ENCODE measurements around the gene ZFC3H1. TPM values are rescaled to one million over a fixed set of nuclear protein-coding genes. Genes with fewer than 3 reads are reported as not detected.

The ZFC3H1 gene
- total and polyA plus RNA-seq, 9 of the 15 experiments (the other 6 are each of a cell fraction or from before 2014, with no cell fraction given): 14.8 to 80.5 (median 22.1) TPM

DNA sequence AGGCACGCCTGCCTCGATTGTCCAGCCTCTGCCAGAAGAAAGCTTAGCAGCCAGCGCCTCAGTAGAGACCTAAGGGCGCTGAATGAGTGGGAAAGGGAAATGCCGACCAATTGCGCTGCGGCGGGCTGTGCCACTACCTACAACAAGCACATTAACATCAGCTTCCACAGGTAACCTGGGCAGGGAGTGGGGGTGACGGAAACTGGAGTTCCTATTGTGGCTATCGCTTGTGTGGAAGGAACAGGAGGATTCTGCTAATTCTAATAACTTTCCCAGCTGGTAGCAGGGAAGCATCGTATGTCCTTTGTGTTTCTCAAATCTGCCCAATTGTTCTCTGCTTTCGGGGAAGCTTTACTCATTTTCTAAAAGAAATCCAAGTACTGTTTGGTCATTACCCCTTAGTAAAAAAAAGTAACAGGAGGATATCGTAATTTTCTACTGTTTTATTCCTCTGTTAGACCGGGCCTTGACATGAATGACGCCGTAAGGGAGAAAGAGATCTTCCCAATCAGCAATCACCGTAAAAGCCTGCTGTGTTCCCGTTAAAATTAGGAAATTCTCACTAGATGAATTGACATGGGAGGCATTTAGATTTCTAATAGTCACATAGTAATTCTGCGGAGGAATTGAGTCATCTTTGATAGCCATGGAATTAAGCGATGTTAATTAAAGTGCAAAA, 902 bp upstream of the ZFC3H1 start (continued):
- TF ChIP-seq, protein P1, sequence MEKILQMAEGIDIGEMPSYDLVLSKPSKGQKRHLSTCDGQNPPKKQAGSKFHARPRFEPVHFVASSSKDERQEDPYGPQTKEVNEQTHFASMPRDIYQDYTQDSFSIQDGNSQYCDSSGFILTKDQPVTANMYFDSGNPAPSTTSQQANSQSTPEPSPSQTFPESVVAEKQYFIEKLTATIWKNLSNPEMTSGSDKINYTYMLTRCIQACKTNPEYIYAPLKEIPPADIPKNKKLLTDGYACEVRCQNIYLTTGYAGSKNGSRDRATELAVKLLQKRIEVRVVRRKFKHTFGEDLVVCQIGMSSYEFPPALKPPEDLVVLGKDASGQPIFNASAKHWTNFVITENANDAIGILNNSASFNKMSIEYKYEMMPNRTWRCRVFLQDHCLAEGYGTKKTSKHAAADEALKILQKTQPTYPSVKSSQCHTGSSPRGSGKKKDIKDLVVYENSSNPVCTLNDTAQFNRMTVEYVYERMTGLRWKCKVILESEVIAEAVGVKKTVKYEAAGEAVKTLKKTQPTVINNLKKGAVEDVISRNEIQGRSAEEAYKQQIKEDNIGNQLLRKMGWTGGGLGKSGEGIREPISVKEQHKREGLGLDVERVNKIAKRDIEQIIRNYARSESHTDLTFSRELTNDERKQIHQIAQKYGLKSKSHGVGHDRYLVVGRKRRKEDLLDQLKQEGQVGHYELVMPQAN (IDR thresholded peaks at IDR 0.05; ENCODE audit: borderline replicate concordance): 0 out of 2 replicates have a peak, but pooled peaks have one; percentile 64
- TF ChIP-seq MTA3 (IDR thresholded peaks at IDR 0.05; ENCODE audit: borderline replicate concordance) (0 out of 2 replicates have a peak, but pooled peaks have one; percentile 61), RBM14 (IDR thresholded peaks at IDR 0.05; ENCODE audit: borderline replicate concordance, insufficient read depth, low read depth, low read length) (no peak), RBBP5 (IDR thresholded peaks at IDR 0.05; ENCODE audit: borderline replicate concordance, insufficient read depth, low read length, poor library complexity, severe bottlenecking) (no peak), SMARCC2 (IDR thresholded peaks at IDR 0.05; ENCODE audit: low read depth) (no peak; the same call in 1 of the 2 replicates), ESRRB (CRISPR knock-in tag; IDR thresholded peaks at IDR 0.05; ENCODE audit: borderline replicate concordance) (no peak), ZNF143 (CRISPR knock-in tag; IDR thresholded peaks at IDR 0.05) (no peak), ZNF140 (CRISPR knock-in tag; IDR thresholded peaks at IDR 0.05) (no peak), MYC (IDR thresholded peaks at IDR 0.05; ENCODE audit: low read depth, low read length) (no peak; the same call in 1 of the 2 replicates), MYC (CRISPR knock-in tag; IDR thresholded peaks at IDR 0.05; ENCODE audit: borderline replicate concordance, low read depth) (no peak), HNRNPLL (IDR thresholded peaks at IDR 0.05; ENCODE audit: low read depth, low read length, poor library complexity, severe bottlenecking) (no peak), CHD1 (IDR thresholded peaks at IDR 0.05; ENCODE audit: low read length) (peak; percentile 52), BRD9 (IDR thresholded peaks at IDR 0.05; ENCODE audit: low read depth, partially characterized antibody) (peak; percentile 54), ARID1B (IDR thresholded peaks at IDR 0.05) (no peak), ZNF408 (CRISPR knock-in tag; IDR thresholded peaks at IDR 0.05; ENCODE audit: low read depth) (no peak), RBM39 (optimal IDR thresholded peaks at IDR 0.05; ENCODE audit: low read depth, low read length) (no peak)
- TF ChIP-seq, protein P2, sequence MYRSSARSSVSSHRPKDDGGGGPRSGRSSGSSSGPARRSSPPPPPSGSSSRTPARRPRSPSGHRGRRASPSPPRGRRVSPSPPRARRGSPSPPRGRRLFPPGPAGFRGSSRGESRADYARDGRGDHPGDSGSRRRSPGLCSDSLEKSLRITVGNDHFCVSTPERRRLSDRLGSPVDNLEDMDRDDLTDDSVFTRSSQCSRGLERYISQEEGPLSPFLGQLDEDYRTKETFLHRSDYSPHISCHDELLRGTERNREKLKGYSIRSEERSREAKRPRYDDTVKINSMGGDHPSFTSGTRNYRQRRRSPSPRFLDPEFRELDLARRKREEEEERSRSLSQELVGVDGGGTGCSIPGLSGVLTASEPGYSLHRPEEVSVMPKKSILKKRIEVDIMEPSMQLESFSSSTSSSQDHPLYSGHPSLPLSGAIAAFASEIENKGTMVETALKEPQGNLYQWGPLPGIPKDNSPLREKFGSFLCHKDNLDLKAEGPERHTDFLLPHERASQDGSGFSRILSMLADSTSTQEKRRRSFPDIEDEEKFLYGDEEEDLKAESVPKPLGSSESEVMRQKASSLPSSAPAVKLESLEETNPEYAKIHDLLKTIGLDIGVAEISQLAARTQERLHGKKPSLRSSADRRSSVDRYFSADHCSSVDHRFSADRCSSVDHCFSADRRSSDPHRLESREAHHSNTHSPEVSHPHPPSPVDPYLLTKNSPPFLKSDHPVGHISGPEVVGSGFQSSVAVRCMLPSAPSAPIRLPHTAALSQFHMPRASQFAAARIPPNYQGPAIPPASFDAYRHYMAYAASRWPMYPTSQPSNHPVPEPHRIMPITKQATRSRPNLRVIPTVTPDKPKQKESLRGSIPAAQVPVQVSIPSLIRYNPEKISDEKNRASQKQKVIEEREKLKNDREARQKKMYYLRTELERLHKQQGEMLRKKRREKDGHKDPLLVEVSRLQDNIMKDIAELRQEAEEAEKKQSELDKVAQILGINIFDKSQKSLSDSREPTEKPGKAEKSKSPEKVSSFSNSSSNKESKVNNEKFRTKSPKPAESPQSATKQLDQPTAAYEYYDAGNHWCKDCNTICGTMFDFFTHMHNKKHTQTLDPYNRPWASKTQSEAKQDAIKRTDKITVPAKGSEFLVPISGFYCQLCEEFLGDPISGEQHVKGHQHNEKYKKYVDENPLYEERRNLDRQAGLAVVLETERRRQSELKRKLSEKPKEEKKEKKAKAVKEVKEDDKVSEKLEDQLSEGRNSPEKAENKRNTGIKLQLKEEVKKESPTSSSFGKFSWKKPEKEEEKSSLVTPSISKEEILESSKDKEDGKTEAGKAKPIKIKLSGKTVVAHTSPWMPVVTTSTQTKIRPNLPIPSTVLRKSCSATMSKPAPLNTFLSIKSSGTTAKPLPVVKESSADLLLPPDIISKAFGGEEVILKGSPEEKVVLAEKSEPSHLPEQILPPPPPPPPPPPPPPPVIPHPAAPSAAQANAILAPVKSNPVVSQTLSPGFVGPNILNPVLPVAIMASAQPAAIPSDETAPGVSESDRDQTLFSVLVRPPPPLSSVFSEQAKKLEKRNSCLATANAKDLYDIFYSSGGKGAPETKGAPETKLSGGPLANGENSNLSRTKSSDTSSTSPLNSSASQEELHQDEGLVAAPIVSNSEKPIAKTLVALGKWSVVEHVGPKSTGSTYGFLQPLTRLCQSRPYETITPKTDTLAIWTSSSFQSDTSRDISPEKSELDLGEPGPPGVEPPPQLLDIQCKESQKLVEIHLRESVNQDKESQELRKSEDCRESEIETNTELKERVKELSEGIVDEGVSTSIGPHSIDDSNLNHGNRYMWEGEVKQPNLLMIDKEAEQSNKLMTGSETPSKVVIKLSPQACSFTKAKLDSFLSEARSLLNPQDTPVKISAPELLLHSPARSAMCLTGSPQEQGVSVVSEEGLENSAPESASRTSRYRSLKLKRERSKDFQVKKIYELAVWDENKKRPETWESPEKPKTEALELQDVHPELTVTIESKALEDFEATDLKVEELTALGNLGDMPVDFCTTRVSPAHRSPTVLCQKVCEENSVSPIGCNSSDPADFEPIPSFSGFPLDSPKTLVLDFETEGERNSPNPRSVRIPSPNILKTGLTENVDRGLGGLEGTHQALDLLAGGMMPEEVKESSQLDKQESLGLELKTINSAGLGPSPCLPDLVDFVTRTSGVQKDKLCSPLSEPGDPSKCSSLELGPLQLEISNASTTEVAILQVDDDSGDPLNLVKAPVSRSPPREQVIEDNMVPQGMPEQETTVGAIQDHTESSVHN (IDR thresholded peaks at IDR 0.05; ENCODE audit: borderline replicate concordance in 1 of 2, low read depth in 1 of 2): no peak

Measured in K562 (cell line).